Loucy (cell line): ENCODE measurements around the gene GABRA1.

Source experiments
- CTCF ChIP-seq: fragments of 200-600 bp; sonication (generic); conservative IDR thresholded peaks from 2 replicates; pipeline ENCODE4 v1.5.1; 2014; ENCODE audit warnings: mild to moderate bottlenecking, antibody characterized with exemption, low read length
- EZH2phosphoT487 ChIP-seq: fragments of 200-600 bp; IDR thresholded peaks from 2 replicates; pipeline ENCODE4 v1.6.1; 2018; ENCODE audit warnings: antibody characterized with exemption, mild to moderate bottlenecking, moderate library complexity, borderline replicate concordance

- TF ChIP-seq CTCF (no peak), EZH2phosphoT487 (no peak)
Measured at GRCh38 chr5:161900981-161901380, 53.1 kb downstream of the GABRA1 start.
